Measurements from ENCODE around the gene ZNF462.

DNA sequence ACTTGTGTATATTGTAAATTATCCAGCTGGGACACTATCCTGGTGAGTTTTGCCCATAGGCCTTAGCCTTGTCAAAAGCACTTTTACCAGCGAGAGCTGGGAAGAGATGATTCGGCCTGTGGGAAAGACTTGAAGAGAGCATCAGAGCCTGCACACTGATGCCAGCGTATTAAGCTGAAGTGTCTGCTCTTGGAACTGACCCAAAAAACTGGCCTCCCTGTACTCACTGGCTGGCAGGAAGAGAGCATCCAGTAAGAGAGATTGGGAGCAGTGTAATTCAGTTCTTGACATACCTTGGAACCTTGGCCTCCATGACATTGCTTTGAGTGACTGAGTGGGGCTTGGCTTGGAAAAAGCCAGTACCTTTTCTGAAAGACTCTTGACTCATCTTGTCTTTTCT, 73.7 kb downstream of the ZNF462 start:
- TF ChIP-seq TAF1 (IDR thresholded peaks at IDR 0.05; ENCODE audit: low read depth) (no peak), TEAD4 (IDR thresholded peaks at IDR 0.05) (no peak)
- TF ChIP-seq, protein P1, sequence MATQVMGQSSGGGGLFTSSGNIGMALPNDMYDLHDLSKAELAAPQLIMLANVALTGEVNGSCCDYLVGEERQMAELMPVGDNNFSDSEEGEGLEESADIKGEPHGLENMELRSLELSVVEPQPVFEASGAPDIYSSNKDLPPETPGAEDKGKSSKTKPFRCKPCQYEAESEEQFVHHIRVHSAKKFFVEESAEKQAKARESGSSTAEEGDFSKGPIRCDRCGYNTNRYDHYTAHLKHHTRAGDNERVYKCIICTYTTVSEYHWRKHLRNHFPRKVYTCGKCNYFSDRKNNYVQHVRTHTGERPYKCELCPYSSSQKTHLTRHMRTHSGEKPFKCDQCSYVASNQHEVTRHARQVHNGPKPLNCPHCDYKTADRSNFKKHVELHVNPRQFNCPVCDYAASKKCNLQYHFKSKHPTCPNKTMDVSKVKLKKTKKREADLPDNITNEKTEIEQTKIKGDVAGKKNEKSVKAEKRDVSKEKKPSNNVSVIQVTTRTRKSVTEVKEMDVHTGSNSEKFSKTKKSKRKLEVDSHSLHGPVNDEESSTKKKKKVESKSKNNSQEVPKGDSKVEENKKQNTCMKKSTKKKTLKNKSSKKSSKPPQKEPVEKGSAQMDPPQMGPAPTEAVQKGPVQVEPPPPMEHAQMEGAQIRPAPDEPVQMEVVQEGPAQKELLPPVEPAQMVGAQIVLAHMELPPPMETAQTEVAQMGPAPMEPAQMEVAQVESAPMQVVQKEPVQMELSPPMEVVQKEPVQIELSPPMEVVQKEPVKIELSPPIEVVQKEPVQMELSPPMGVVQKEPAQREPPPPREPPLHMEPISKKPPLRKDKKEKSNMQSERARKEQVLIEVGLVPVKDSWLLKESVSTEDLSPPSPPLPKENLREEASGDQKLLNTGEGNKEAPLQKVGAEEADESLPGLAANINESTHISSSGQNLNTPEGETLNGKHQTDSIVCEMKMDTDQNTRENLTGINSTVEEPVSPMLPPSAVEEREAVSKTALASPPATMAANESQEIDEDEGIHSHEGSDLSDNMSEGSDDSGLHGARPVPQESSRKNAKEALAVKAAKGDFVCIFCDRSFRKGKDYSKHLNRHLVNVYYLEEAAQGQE (IDR thresholded peaks at IDR 0.05; ENCODE audit: low read depth) = no peak

Data from Ishikawa (cell line).